ENCODE data around the gene TRIP13. TPM values are rescaled to one million over a fixed set of nuclear protein-coding genes. Genes with fewer than 3 reads are reported as not detected.
A peak's percentile ranks its signal among the peaks of the same experiment; 100 is the strongest.

Gene TRIP13
- total and polyA plus RNA-seq, 9 of the 15 experiments (the other 6 are each of a cell fraction or from before 2014, with no cell fraction given) = 24.1 to 116 (median 53.2) TPM

DNA sequence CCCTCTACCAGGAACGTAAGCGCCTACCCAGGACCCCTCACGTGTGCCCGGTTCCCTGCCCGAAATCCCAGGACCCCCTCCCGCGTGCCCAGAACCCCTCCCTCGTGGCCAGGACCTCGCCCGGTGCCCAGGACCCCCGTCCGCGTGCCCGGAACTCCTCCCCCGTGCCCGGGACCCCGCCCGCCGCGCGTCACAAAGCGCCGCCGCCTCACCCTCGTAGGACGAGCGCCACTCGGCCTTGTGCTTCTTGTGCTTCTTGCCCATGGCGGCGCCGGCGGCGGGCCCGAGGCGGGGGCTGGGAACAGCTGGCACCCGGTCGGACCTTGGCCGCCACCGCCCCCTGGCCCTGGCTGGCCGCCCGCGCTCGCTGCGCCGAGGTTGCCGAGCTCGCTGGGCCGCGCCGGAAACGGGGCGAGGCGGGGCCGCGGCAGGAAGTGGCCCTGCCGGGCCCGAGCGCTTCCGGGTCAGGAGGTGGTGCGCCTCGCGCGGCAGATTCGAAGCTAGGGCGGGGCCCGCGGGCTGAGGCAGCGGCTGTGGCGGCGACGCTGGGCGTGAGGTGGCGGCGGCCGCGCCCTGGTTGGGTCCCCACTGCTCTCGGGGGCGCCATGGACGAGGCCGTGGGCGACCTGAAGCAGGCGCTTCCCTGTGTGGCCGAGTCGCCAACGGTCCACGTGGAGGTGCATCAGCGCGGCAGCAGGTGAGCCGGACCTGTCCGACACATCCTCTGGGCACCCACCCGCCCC, at the start of gene TRIP13, which contains the start of gene BRD9 (continued):
- TF ChIP-seq TOE1 (IDR thresholded peaks at IDR 0.05; ENCODE audit: borderline replicate concordance) (no peak), TOE1 (CRISPR knock-in tag; IDR thresholded peaks at IDR 0.05; ENCODE audit: borderline replicate concordance, low read depth) (0 out of 2 replicates have a peak, but pooled peaks have one; percentile 36), TFAM (CRISPR knock-in tag; conservative IDR thresholded peaks at IDR 0.05) (no peak), ADNP (tag; IDR thresholded peaks at IDR 0.05) (no peak), MYNN (IDR thresholded peaks at IDR 0.05) (no peak), MYNN (CRISPR knock-in tag; IDR thresholded peaks at IDR 0.05) (no peak), PTBP1 (IDR thresholded peaks at IDR 0.05; ENCODE audit: low read depth, low read length) (no peak), ZBED1 (IDR thresholded peaks at IDR 0.05) (no peak), NR1H2 (CRISPR knock-in tag; IDR thresholded peaks at IDR 0.05) (peak; percentile 94; the same call in 1 of the 2 replicates), FOXA1 (IDR thresholded peaks at IDR 0.05; ENCODE audit: borderline replicate concordance) (no peak), TCF7L2 (IDR thresholded peaks at IDR 0.05; ENCODE audit: low read depth, low read length) (no peak), POLR2G (IDR thresholded peaks at IDR 0.05; ENCODE audit: low read depth, low read length) (peak; percentile 96), NCOR1 (IDR thresholded peaks at IDR 0.05) (no peak; the same call in 1 of the 2 replicates), ZNF785 (CRISPR knock-in tag; IDR thresholded peaks at IDR 0.05) (no peak), GATAD2A (IDR thresholded peaks at IDR 0.05) (no peak), NFIC (IDR thresholded peaks at IDR 0.05) (peak; percentile 37; the same call in 1 of the 2 replicates)
- TF ChIP-seq, protein P1, sequence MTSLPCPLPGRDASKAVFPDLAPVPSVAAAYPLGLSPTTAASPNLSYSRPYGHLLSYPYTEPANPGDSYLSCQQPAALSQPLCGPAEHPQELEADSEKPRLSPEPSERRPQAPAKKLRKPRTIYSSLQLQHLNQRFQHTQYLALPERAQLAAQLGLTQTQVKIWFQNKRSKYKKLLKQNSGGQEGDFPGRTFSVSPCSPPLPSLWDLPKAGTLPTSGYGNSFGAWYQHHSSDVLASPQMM (CRISPR knock-in tag; IDR thresholded peaks at IDR 0.05) = no peak
- TF ChIP-seq, protein P2, sequence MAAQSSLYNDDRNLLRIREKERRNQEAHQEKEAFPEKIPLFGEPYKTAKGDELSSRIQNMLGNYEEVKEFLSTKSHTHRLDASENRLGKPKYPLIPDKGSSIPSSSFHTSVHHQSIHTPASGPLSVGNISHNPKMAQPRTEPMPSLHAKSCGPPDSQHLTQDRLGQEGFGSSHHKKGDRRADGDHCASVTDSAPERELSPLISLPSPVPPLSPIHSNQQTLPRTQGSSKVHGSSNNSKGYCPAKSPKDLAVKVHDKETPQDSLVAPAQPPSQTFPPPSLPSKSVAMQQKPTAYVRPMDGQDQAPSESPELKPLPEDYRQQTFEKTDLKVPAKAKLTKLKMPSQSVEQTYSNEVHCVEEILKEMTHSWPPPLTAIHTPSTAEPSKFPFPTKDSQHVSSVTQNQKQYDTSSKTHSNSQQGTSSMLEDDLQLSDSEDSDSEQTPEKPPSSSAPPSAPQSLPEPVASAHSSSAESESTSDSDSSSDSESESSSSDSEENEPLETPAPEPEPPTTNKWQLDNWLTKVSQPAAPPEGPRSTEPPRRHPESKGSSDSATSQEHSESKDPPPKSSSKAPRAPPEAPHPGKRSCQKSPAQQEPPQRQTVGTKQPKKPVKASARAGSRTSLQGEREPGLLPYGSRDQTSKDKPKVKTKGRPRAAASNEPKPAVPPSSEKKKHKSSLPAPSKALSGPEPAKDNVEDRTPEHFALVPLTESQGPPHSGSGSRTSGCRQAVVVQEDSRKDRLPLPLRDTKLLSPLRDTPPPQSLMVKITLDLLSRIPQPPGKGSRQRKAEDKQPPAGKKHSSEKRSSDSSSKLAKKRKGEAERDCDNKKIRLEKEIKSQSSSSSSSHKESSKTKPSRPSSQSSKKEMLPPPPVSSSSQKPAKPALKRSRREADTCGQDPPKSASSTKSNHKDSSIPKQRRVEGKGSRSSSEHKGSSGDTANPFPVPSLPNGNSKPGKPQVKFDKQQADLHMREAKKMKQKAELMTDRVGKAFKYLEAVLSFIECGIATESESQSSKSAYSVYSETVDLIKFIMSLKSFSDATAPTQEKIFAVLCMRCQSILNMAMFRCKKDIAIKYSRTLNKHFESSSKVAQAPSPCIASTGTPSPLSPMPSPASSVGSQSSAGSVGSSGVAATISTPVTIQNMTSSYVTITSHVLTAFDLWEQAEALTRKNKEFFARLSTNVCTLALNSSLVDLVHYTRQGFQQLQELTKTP (IDR thresholded peaks at IDR 0.05; ENCODE audit: low read depth in 1 of 2, partially characterized antibody in 2 of 2) = no peak
- TF ChIP-seq, protein P3, sequence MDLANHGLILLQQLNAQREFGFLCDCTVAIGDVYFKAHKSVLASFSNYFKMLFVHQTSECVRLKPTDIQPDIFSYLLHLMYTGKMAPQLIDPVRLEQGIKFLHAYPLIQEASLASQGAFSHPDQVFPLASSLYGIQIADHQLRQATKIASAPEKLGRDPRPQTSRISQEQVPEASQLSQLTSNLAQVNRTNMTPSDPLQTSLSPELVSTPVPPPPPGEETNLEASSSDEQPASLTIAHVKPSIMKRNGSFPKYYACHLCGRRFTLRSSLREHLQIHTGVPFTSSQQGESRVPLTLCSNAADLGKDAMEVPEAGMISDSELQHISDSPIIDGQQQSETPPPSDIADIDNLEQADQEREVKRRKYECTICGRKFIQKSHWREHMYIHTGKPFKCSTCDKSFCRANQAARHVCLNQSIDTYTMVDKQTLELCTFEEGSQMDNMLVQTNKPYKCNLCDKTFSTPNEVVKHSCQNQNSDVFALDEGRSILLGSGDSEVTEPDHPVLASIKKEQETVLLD (IDR thresholded peaks at IDR 0.05) = no peak
- TF ChIP-seq, protein P4, sequence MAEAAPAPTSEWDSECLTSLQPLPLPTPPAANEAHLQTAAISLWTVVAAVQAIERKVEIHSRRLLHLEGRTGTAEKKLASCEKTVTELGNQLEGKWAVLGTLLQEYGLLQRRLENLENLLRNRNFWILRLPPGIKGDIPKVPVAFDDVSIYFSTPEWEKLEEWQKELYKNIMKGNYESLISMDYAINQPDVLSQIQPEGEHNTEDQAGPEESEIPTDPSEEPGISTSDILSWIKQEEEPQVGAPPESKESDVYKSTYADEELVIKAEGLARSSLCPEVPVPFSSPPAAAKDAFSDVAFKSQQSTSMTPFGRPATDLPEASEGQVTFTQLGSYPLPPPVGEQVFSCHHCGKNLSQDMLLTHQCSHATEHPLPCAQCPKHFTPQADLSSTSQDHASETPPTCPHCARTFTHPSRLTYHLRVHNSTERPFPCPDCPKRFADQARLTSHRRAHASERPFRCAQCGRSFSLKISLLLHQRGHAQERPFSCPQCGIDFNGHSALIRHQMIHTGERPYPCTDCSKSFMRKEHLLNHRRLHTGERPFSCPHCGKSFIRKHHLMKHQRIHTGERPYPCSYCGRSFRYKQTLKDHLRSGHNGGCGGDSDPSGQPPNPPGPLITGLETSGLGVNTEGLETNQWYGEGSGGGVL (CRISPR knock-in tag; IDR thresholded peaks at IDR 0.05) = no peak
- TF ChIP-seq, protein P5, sequence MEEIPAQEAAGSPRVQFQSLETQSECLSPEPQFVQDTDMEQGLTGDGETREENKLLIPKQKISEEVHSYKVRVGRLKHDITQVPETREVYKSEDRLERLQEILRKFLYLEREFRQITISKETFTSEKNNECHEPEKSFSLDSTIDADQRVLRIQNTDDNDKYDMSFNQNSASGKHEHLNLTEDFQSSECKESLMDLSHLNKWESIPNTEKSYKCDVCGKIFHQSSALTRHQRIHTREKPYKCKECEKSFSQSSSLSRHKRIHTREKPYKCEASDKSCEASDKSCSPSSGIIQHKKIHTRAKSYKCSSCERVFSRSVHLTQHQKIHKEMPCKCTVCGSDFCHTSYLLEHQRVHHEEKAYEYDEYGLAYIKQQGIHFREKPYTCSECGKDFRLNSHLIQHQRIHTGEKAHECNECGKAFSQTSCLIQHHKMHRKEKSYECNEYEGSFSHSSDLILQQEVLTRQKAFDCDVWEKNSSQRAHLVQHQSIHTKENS (CRISPR knock-in tag; IDR thresholded peaks at IDR 0.05) = no peak

Measured in K562 (cell line).